Left renal cortex interstitium (tissue), 4 donors: ENCODE measurements around the gene PSMB3. TPM values are rescaled to one million over a fixed set of nuclear protein-coding genes. Genes with fewer than 3 reads are reported as not detected.
"Not testable (repeated sequence)": the region's sequence is repeated elsewhere in the genome, so short reads cannot be mapped to it uniquely, and the experiment has no call there.

ENCODE experiments used
- DNase-seq, 4 donors: peaks; one replicate each; pipeline ENCODE4 v3.0.0-alpha.2; 2013; ENCODE audit warnings: low read depth in 4 of 4, low spot score in 2 of 4, missing footprints in 1 of 4
- polyA plus RNA-seq, 4 donors: library from polyadenylated mRNA; unstranded; fragments of 120-200 nt; gene quantifications; one replicate each; pipeline ENCODE4 v1.2.1, GENCODE V29; 2013; ENCODE audit not compliant: insufficient read length in 4 of 4

PSMB3 gene
- polyA plus RNA-seq, 4 donors = 104 to 137 (median 125) TPM

GRCh38 chr17:38715216-38715943, 37.2 kb upstream of the PSMB3 start:
- DNase-seq = no peak

GRCh38 chr17:38716368-38717005, 36.1 kb upstream of the PSMB3 start:
- DNase-seq = no peak

GRCh38 chr17:38717139-38717745, 35.3 kb upstream of the PSMB3 start:
- no peak for DNase-seq

- no peak for DNase-seq
Measured at GRCh38 chr17:38719289-38719942, 33.1 kb upstream of the PSMB3 start.

- DNase-seq = no peak
Measured at GRCh38 chr17:38719943-38720641, 32.4 kb upstream of the PSMB3 start.

- DNase-seq = no peak
Measured at GRCh38 chr17:38720941-38721340, 31.6 kb upstream of the PSMB3 start.

GRCh38 chr17:38721802-38722201, 30.7 kb upstream of the PSMB3 start:
- no peak for DNase-seq

- DNase-seq = no peak
Measured at GRCh38 chr17:38724337-38724988, 28.1 kb upstream of the PSMB3 start.

GRCh38 chr17:38725066-38725465, 27.5 kb upstream of the PSMB3 start:
- DNase-seq = no peak

GRCh38 chr17:38726145-38726544, 26.4 kb upstream of the PSMB3 start:
- not testable (repeated sequence) for DNase-seq

GRCh38 chr17:38727736-38728135, 24.8 kb upstream of the PSMB3 start:
- DNase-seq = no peak

GRCh38 chr17:38728290-38728831, 24.2 kb upstream of the PSMB3 start:
- no peak for DNase-seq

- DNase-seq = no peak
Measured at GRCh38 chr17:38729368-38729885, 23.1 kb upstream of the PSMB3 start.

- no peak for DNase-seq
Measured at GRCh38 chr17:38729886-38730525, 22.5 kb upstream of the PSMB3 start, which contains the start of gene CISD3. Gene CISD3 (plus strand): TSS chr17:38730341. CDS start chr17:38730359, 18 bp downstream.

- no peak for DNase-seq
Measured at GRCh38 chr17:38730526-38731379, 21.8 kb upstream of the PSMB3 start.

GRCh38 chr17:38731526-38732294, 20.8 kb upstream of the PSMB3 start:
- no peak for DNase-seq
